GM10248 (cell line): ENCODE measurements around the gene CDKN1C.

Experiments
- CTCF ChIA-PET: fragments of 300-600 bp; sonication (Branson Sonifier 250); formaldehyde crosslinking; extraction: SDS; loops from one replicate; lab custom pipeline; 2021; ENCODE audit warnings: antibody characterized with exemption; lab: Yijun Ruan, JAX
- POLR2A ChIA-PET: fragments of 350-650 bp; sonication (Branson Sonifier 250); formaldehyde crosslinking; extraction: SDS; loops from one replicate; lab custom pipeline; 2020; ENCODE audit warnings: antibody characterized with exemption; lab: Yijun Ruan, JAX
- DNase-seq: peaks from one replicate; pipeline ENCODE4 v3.0.0; 2012; ENCODE audit errors: extremely low spot score
- TF ChIP-seq, protein P1 (sequence below): IDR thresholded peaks from 2 replicates; pipeline ENCODE4 v1.5.1; 2012; ENCODE audit warnings: mild to moderate bottlenecking, low read depth; ENCODE audit errors: extremely low read depth, missing control alignments, control extremely low read depth

Gene CDKN1C

DNA sequence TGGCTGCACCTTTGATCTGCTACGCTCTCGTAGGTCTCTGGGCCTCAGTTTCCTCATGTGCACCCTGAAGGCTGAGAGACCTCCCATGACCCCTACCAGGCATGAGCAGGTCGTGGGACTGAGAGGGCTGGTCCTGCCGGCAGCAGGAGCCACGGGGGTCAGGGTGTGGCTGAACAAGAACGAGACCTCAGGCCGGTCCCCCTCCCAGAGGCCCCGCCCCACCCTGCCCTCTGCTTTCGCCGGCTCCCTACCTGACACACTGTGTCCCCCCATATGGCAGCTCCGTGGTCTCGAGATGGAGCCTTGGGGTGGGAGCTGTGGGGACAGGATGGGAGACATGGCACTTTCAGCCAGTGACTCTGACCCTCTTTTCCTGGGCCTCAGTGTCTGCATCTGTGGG, 40.6 kb downstream of the CDKN1C start:
- ChIA-PET CTCF (no interaction called here), POLR2A (no interaction called here)
- no peak for DNase-seq
- TF ChIP-seq, protein P1, sequence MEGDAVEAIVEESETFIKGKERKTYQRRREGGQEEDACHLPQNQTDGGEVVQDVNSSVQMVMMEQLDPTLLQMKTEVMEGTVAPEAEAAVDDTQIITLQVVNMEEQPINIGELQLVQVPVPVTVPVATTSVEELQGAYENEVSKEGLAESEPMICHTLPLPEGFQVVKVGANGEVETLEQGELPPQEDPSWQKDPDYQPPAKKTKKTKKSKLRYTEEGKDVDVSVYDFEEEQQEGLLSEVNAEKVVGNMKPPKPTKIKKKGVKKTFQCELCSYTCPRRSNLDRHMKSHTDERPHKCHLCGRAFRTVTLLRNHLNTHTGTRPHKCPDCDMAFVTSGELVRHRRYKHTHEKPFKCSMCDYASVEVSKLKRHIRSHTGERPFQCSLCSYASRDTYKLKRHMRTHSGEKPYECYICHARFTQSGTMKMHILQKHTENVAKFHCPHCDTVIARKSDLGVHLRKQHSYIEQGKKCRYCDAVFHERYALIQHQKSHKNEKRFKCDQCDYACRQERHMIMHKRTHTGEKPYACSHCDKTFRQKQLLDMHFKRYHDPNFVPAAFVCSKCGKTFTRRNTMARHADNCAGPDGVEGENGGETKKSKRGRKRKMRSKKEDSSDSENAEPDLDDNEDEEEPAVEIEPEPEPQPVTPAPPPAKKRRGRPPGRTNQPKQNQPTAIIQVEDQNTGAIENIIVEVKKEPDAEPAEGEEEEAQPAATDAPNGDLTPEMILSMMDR = no peak

DNA sequence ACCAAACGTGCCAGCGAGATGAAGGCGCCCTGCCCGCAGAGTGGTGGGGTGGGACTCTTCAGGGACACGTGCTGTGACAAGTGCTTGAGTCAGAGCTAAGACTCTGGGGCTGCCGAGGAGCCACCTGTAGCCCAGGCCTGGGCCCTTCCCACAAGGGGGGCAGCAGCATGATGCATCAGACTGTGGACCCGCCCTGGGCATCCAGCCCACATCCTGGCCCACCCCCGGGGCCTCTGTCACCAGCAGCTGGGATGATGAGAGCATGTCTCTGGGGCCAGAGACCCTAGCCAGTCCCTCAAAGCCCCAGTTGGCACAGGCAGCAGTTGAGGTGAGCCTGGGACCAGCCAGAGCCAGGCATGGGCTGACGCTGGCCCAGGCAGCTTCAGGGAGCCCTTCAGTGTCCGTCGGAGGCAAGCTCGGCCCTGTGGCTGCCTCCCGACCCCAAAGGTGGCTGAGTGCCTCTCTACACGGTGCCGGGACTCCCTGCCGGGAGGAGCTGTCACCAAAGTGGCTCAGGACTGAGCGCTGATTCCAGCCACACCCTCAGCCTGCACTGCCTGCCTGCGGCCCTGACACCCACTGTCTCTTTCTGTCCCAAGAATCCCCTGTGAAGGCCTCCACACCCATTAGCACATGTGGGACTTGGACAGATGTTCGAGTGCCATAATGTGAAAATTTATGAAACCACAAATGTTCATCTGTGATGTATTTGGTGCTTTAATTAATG, 41.3 kb downstream of the CDKN1C start:
- TF ChIP-seq, protein P1 = no peak
- POLR2A ChIA-PET = no interaction called here
- CTCF ChIA-PET = no interaction called here
- no peak for DNase-seq

DNA sequence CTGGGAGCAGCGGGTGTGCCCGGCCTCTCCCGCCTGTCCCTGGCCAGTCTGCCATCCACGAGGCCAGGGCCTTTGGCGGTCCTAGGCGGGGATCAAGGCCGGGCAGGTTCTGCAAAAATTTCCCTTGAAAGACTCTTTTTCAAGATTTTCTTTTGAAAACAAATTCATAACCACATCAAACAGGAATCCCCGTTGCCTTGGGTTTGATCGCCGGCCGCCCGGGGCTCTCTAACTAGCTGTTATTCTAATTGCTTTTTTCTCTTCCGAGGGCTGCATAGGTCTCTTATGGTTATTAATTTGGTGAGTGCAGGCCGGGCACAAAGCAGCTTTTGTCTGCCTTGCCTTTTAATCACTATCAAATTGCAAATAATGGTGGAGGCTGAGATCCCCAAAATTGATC, 42.0 kb downstream of the CDKN1C start:
- TF ChIP-seq, protein P1 = no peak
- DNase-seq = no peak
- POLR2A ChIA-PET = no interaction called here
- CTCF ChIA-PET = no interaction called here

DNA sequence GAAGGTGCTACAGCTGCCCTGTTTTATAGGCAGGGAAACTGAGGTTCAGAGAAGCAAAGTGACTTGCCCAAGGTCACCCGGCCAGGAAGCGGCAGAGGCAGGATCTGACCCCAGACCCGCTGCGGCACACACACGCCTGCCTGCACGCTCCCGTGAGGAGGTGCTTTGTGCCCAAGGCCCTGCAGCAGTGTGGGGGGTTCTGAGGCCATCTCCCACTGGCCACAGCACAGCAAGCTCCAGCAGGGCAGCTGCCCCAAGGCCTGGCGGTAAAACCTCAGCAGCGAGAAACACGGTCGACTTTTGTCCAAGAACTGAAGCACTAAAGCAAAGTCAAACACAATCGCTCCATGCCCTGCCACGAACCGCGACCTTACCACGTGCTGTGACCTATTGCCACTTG, 42.7 kb downstream of the CDKN1C start:
- no peak for DNase-seq
- TF ChIP-seq, protein P1 = no peak
- CTCF ChIA-PET = no interaction called here
- POLR2A ChIA-PET = no interaction called here

DNA sequence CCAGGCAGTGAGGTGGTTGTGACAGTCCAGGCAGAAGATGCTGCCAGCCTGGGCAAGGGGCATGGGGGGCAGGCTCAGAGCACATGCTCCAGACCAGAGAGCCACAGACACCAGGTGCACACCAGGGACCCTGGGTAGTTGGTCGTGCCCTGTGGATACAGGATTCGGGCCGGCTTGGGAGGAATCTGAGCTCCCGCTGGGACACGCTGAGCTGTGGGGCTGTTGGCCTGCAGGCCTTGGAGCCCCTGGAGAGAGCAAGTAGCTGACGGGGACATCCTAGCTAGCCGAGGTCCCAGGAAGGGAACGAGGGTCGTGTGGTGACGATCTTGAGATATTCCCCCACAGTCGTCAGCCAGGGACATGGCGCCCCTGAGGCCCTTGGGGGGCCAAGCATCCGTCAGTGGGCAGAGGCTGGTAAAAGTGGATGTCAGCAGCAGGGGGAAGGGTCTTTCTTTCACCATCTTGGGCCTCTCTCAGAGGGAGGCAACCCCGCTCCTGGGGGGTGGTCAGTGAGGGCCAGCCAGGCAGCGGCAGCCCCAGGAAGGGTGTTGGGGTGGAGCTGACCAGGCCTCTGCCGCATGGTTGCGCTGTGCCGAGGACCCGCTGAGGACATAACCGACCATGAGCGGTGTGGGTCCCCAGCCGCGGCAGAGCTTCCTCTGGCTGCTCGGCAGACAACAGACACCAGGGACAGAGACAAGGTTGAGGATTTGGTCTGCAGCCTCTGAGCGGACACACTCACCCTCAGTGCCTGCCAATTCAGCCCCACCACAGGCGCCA, 44.0 kb downstream of the CDKN1C start:
- TF ChIP-seq, protein P1 = no peak
- ChIA-PET CTCF (no interaction called here), POLR2A (no interaction called here)
- no peak for DNase-seq

DNA sequence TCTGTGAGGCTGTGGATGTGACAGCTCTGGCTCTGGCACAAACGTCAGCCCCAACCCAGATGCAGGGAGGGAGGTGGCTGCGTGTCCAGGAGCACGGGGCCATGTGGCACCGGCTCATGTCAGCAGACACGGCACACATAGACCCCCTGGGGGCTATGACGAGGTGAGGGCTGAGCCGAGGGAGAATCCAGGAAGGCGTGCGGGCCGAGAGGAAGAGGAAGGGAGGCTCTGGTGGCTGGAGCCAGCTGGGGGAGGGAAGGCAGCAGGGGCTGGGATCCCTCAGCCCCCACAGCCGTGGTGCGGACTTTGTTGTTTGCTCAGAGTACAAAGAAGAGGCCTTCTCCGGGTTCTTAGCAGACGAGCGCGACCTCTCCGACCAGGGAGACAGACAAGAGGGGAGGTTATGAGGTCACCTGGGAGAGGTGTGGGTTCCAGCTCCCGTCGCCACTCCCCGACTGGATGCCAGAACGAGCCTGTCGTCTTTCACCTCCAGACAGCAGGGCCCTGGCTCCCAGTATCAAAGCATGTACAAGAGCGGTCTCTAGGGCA, 46.1 kb downstream of the CDKN1C start:
- TF ChIP-seq, protein P1 = no peak
- ChIA-PET POLR2A (no interaction called here), CTCF (no interaction called here)
- no peak for DNase-seq
